Measurements from ENCODE around the gene CDH15. TPM values are rescaled to one million over a fixed set of nuclear protein-coding genes. Genes with fewer than 3 reads are reported as not detected.
A peak's percentile ranks its signal among the peaks of the same experiment; 100 is the strongest.

The CDH15 gene
- total and polyA plus RNA-seq, 2 of the 13 experiments (the other 11 are each of a cell fraction or from before 2014, with no cell fraction given): 0.74 to 2.2 TPM

GRCh38 chr16:89241187-89242007, 69.8 kb downstream of the CDH15 start (continued):
- no peak for TF ChIP-seq PRDM4 (CRISPR knock-in tag; IDR thresholded peaks at IDR 0.05; ENCODE audit: borderline replicate concordance)
- TF ChIP-seq FOXJ3 (CRISPR knock-in tag; IDR thresholded peaks at IDR 0.05; ENCODE audit: borderline replicate concordance): no peak
- no peak for TF ChIP-seq ZNF512B (CRISPR knock-in tag; IDR thresholded peaks at IDR 0.05; ENCODE audit: borderline replicate concordance)
- no peak for TF ChIP-seq STAT5B (CRISPR knock-in tag; IDR thresholded peaks at IDR 0.05)
- TF ChIP-seq GATAD1 (CRISPR knock-in tag; IDR thresholded peaks at IDR 0.05): peak; percentile 95
- peak; percentile 10; the same call in 1 of the 2 replicates for TF ChIP-seq ZNF670 (CRISPR knock-in tag; IDR thresholded peaks at IDR 0.05; ENCODE audit: borderline replicate concordance)
- TF ChIP-seq SMAD1 (CRISPR knock-in tag; IDR thresholded peaks at IDR 0.05; ENCODE audit: borderline replicate concordance, low read depth): peak; percentile 95
- TF ChIP-seq ZNF232 (CRISPR knock-in tag; IDR thresholded peaks at IDR 0.05; ENCODE audit: borderline replicate concordance): peak; percentile 85; the same call in 1 of the 2 replicates
- TF ChIP-seq ZNF292 (CRISPR knock-in tag; IDR thresholded peaks at IDR 0.05; ENCODE audit: borderline replicate concordance, low read depth): no peak
- no peak for TF ChIP-seq ZNF318 (CRISPR knock-in tag; IDR thresholded peaks at IDR 0.05)
- TF ChIP-seq MED8 (CRISPR knock-in tag; IDR thresholded peaks at IDR 0.05; ENCODE audit: insufficient replicate concordance): peak; percentile 46
- TF ChIP-seq SP1 (IDR thresholded peaks at IDR 0.05): no peak
- peak; percentile 50; the same call in 1 of the 2 replicates for TF ChIP-seq SP1 (CRISPR knock-in tag; IDR thresholded peaks at IDR 0.05)
- TF ChIP-seq AGO1 (IDR thresholded peaks at IDR 0.05; ENCODE audit: low read depth, low read length, poor library complexity, severe bottlenecking): no peak
- peak; percentile 89; the same call in 1 of the 2 replicates for TF ChIP-seq RFXANK (CRISPR knock-in tag; IDR thresholded peaks at IDR 0.05)
